GM23248 (cell line): ENCODE measurements around the gene MRTFA. TPM values are rescaled to one million over a fixed set of nuclear protein-coding genes. Genes with fewer than 3 reads are reported as not detected.
A peak's percentile ranks its signal among the peaks of the same experiment; 100 is the strongest.

Experiments used
- DNase-seq: peaks from one replicate; pipeline ENCODE4 v3.0.0-alpha.2; 2015
- H2AFZ ChIP-seq: fragments of 200-600 bp; sonication (generic); 2 replicates; pipeline ENCODE4 v1.6.1; 2016; ENCODE audit warnings: antibody characterized with exemption
- H3F3A ChIP-seq: fragments of 200-600 bp; sonication (generic); 2 replicates; pipeline ENCODE4 v1.6.1; 2016; ENCODE audit warnings: mild to moderate bottlenecking, antibody characterized with exemption, mixed run types; ENCODE audit not compliant: insufficient read depth
- H3K27ac ChIP-seq: fragments of 200-600 bp; sonication (generic); 2 replicates; pipeline ENCODE4 v1.5.1; 2016; ENCODE audit warnings: mild to moderate bottlenecking
- H3K27me3 ChIP-seq: fragments of 200-600 bp; sonication (generic); replicated peaks from 2 replicates; pipeline ENCODE4 v1.6.1; 2016; ENCODE audit warnings: mild to moderate bottlenecking; ENCODE audit not compliant: insufficient read depth
- H3K36me3 ChIP-seq: fragments of 200-600 bp; sonication (generic); 2 replicates; pipeline ENCODE4 v1.6.1; 2016; ENCODE audit warnings: low read depth, mild to moderate bottlenecking
- H3K4me1 ChIP-seq: fragments of 200-600 bp; sonication (generic); 2 replicates; pipeline ENCODE4 v1.6.1; 2016; ENCODE audit warnings: mild to moderate bottlenecking; ENCODE audit not compliant: insufficient read depth
- H3K4me2 ChIP-seq: fragments of 200-600 bp; sonication (generic); one replicate; pipeline ENCODE4 v1.6.1; 2016; ENCODE audit warnings: mild to moderate bottlenecking; ENCODE audit not compliant: unreplicated experiment
- H3K4me3 ChIP-seq: fragments of 200-600 bp; sonication (generic); 2 replicates; pipeline ENCODE4 v1.5.1; 2016; ENCODE audit warnings: mild to moderate bottlenecking
- H3K79me2 ChIP-seq: fragments of 200-600 bp; sonication (generic); 2 replicates; pipeline ENCODE4 v1.6.1; 2016; ENCODE audit warnings: mild to moderate bottlenecking; ENCODE audit not compliant: insufficient read depth
- H3K9ac ChIP-seq: fragments of 200-600 bp; sonication (generic); 2 replicates; pipeline ENCODE4 v1.6.1; 2016; ENCODE audit warnings: mild to moderate bottlenecking
- H3K9me2 ChIP-seq: fragments of 200-600 bp; sonication (generic); 2 replicates; pipeline ENCODE4 v1.6.1; 2016; ENCODE audit warnings: mixed run types, mild to moderate bottlenecking, moderate library complexity; ENCODE audit not compliant: insufficient read depth
- H3K9me3 ChIP-seq: fragments of 200-600 bp; sonication (generic); one replicate; pipeline ENCODE4 v1.6.1; 2017; ENCODE audit warnings: low read depth
- H4K20me1 ChIP-seq: fragments of 200-600 bp; sonication (generic); 2 replicates; pipeline ENCODE4 v1.6.0; 2016; ENCODE audit not compliant: insufficient read depth
- EZH2 ChIP-seq: fragments of 200-600 bp; sonication (generic); IDR thresholded peaks from 2 replicates; pipeline ENCODE4 v1.6.1; 2018; ENCODE audit warnings: antibody characterized with exemption, mild to moderate bottlenecking; ENCODE audit not compliant: insufficient read depth, poor library complexity, severe bottlenecking
- EZH2phosphoT487 ChIP-seq: fragments of 200-600 bp; sonication (generic); IDR thresholded peaks from 2 replicates; pipeline ENCODE4 v1.6.1; 2018; ENCODE audit warnings: antibody characterized with exemption, moderate library complexity, mild to moderate bottlenecking, low read depth; ENCODE audit not compliant: insufficient read depth
- WGBS, 2 experiments: methylation state at CpG; one replicate each; pipeline ENCODE4 v1.1.6; 2015 to 2017; ENCODE audit warnings: low lambda C conversion rate in 2 of 2, low coverage in 1 of 2; ENCODE audit errors: missing lambda C conversion rate in 2 of 2; 5-methylcytosine and 5-hydroxymethylcytosine counted together
- in situ Hi-C: fragments of 300-500 bp; cut with MboI; formaldehyde crosslinking; loops from 2 replicates; pipeline ENCODE4 v1.15.0; 2020
- polyA plus RNA-seq: library from polyadenylated mRNA; unstranded; fragments of >200 nt; fragmentation: Nextera tagmentation; extraction: Ambion mirVana; gene quantifications from 2 replicates; pipeline ENCODE4 v1.2.1, GENCODE V29; 2016
- total RNA-seq: library from RNA; depleted of rRNA; stranded (reverse); fragments of >200 nt; shearing (Covaris generic); gene quantifications from 2 replicates; pipeline ENCODE4 v1.2.3, GENCODE V29; 2014

MRTFA gene
- total and polyA plus RNA-seq, 2 experiments from 2014 or later: 24.2 to 49.2 TPM

DNA sequence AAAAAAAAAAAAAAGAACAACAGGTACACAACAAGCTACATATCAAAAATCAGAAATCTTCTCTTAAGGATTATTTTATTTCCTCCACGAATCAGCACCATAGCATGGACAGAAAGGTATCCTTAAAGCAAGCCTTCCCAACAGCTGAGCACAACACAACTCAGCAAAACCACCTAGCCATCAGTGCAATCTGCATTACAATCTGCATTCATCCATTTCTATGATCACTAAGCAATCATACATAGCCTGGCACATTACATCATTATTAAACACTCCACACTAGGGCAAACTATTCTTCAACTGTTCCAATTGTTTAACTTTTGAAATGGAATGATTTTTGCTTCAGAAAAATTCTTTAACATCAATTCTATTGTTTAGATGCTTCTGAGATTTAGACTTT is 29.0 kb downstream of the MRTFA start:
- WGBS, 2 experiments: 96 to 100% methylated on average over 1 of the region's 1 CpG
- Histone ChIP-seq H2AFZ (no peak overlapping the region), H3K79me2 (peaks cover 100% of the 10 kb centered on the region), H3K27ac (no peak overlapping the region), H3K9me2 (no peaks in the 10 kb centered on the region), H3K9ac (no peak overlapping the region), H3F3A (peaks cover 36% of the 10 kb centered on the region), H3K9me3 (no peaks in the 10 kb centered on the region), H3K27me3 (no peaks in the 10 kb centered on the region), H3K4me1 (peaks cover 38% of the 10 kb centered on the region), H3K4me2 (no peak overlapping the region), H3K4me3 (no peak overlapping the region), H3K36me3 (no peaks in the 10 kb centered on the region; the same call in 1 of the 2 replicates), H4K20me1 (0 out of 2 replicates have a peak, but pooled peaks cover 12% of the 10 kb centered on the region)
- no peak for DNase-seq
- TF ChIP-seq EZH2 (no peak), EZH2phosphoT487 (no peak)
- in situ Hi-C loops: no loop called here

DNA sequence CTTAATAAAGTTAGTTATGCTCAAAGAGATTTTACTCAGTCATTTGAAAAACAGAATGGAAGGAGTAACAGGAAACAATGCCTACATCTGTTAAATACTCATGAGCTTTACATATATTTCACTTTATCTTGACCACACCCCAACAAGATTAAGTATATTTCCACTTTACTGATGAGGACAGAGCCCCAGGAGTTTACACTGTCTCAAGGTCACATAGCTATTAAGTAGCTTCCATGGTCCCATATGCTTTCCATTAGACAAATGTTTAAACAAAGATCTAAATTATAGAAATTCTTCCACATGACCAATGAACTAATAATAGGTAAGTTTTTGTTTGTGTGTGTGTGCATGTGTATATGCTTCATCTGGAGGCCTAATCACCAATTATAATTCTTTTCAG is 30.2 kb downstream of the MRTFA start:
- Histone ChIP-seq H2AFZ (no peak overlapping the region), H3K27ac (no peak overlapping the region)
- in situ Hi-C loops: no loop called here

DNA sequence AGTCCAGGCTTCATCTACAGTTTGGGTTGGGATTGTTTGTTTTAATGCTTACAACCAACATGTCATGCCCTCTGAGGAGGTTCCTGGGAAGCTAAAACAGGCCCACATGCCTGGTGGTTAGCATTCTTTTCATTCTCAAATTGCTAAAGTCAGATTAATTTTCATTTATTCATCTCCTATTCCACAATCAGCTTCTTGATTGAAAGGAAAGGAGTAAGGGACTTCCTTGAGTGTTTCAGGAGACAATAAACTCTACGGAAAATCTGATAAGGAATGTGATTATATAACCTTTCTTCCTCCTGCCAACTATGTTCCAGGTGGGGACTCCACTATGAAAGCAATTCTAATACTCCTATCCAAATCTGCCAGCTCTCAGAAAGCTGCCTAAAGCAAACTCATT is 30.8 kb downstream of the MRTFA start:
- Histone ChIP-seq H3K9ac (no peak overlapping the region), H3K27ac (no peak overlapping the region), H3K27me3 (no peaks in the 10 kb centered on the region), H3K4me1 (peaks cover 55% of the 10 kb centered on the region), H3K9me3 (no peaks in the 10 kb centered on the region), H2AFZ (no peak overlapping the region), H3F3A (peaks cover 44% of the 10 kb centered on the region), H3K36me3 (no peaks in the 10 kb centered on the region), H3K79me2 (peaks cover 100% of the 10 kb centered on the region), H3K4me3 (no peak overlapping the region), H3K4me2 (peak overlapping the region; percentile 35), H3K9me2 (no peaks in the 10 kb centered on the region), H4K20me1 (0 out of 2 replicates have a peak, but pooled peaks cover 12% of the 10 kb centered on the region)
- peak; percentile 29 for DNase-seq
- WGBS, 2 experiments: 86 to 90% methylated on average over 1 of the region's 1 CpG
- no peak for TF ChIP-seq EZH2phosphoT487
- no peak for TF ChIP-seq EZH2
- in situ Hi-C loops: no loop called here

More for the DNA sequence above, 30.2 kb downstream of the MRTFA start:
- no peaks in the 10 kb centered on the region for H3K36me3 ChIP-seq
- no peak overlapping the region for H3K4me3 ChIP-seq
- H3K4me2 ChIP-seq: no peak overlapping the region
- no peak overlapping the region for H3K9ac ChIP-seq
- DNase-seq: no peak
- peaks cover 39% of the 10 kb centered on the region for H3F3A ChIP-seq
- H4K20me1 ChIP-seq: 0 out of 2 replicates have a peak, but pooled peaks cover 12% of the 10 kb centered on the region
- no peaks in the 10 kb centered on the region for H3K27me3 ChIP-seq
- no peaks in the 10 kb centered on the region for H3K9me3 ChIP-seq
- H3K79me2 ChIP-seq: peaks cover 100% of the 10 kb centered on the region
- TF ChIP-seq EZH2phosphoT487: no peak
- TF ChIP-seq EZH2: no peak
- no peaks in the 10 kb centered on the region for H3K9me2 ChIP-seq
- peaks cover 50% of the 10 kb centered on the region for H3K4me1 ChIP-seq

DNA sequence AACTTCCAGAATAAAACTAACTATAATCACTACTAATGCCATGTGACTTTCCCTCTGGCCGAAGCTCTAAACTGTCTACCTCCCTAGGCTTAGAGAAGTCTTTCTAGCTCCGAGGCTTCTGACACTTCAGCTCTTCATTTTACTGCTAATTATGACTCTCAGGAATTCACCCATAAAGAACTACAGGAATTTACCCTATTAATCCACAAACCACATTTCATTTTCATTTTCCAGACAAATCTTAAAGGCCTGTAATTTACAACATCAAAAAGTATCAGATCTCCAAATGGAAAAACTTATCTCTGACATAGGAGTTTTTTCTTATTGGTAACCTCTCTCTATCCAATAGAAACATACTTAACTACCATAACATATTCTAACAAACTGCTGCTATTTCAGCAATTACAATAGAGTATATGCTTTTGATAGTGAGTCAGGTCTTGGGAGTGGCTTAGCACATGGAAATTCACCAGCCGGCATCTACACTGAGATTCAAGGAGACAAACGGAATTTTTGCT is 33.4 kb downstream of the MRTFA start:
- Histone ChIP-seq H3K4me2 (peak overlapping the region; percentile 88), H3K4me3 (peak overlapping the region; percentile 58), H3K36me3 (no peaks in the 10 kb centered on the region), H3F3A (peaks cover 52% of the 10 kb centered on the region), H2AFZ (peak overlapping the region; percentile 12; the same call in 1 of the 2 replicates), H3K9ac (peak overlapping the region; percentile 63), H3K4me1 (peaks cover 60% of the 10 kb centered on the region), H3K9me2 (no peaks in the 10 kb centered on the region), H3K27ac (peak overlapping the region; percentile 78), H4K20me1 (0 out of 2 replicates have a peak, but pooled peaks cover 12% of the 10 kb centered on the region), H3K79me2 (peaks cover 100% of the 10 kb centered on the region), H3K27me3 (no peaks in the 10 kb centered on the region), H3K9me3 (no peaks in the 10 kb centered on the region)
- in situ Hi-C loops: no loop called here
- TF ChIP-seq EZH2phosphoT487 (no peak), EZH2 (no peak)
- 3 to 4% methylated on average over 4 of the region's 4 CpGs for WGBS, 2 experiments
- peak; percentile 85 for DNase-seq

DNA sequence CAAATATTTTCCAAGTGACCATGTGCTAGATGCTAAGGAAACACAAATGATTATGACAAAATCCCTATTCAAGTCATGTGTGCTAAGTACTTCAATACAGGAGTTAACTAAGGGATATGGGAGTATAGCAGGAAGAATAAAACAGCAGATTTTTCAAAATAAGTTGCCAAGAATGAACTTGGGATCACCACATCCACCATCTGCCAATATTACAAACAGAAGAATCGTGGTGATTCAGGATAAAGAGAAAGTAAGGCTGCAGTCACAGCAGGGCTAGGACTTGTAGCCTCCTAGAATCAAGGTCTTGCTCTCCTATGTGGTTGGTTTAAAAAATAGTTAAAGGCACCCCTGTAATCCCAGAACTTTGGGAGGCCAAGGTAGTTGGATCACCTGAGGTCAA is 34.3 kb downstream of the MRTFA start:
- TF ChIP-seq EZH2 (no peak), EZH2phosphoT487 (no peak)
- Histone ChIP-seq H4K20me1 (0 out of 2 replicates have a peak, but pooled peaks cover 12% of the 10 kb centered on the region), H3K79me2 (peaks cover 97% of the 10 kb centered on the region), H3K27ac (peak overlapping the region; percentile 78), H2AFZ (no peak overlapping the region), H3K9me3 (no peaks in the 10 kb centered on the region), H3F3A (peaks cover 60% of the 10 kb centered on the region), H3K9me2 (no peaks in the 10 kb centered on the region), H3K4me2 (peak overlapping the region; percentile 88), H3K9ac (peak overlapping the region; percentile 63), H3K4me3 (peak overlapping the region; percentile 58), H3K36me3 (no peaks in the 10 kb centered on the region), H3K27me3 (no peaks in the 10 kb centered on the region), H3K4me1 (peaks cover 69% of the 10 kb centered on the region)
- in situ Hi-C loops: no loop called here
- peak; percentile 56 for DNase-seq
- WGBS, 2 experiments: 13 to 15% methylated on average over 1 of the region's 1 CpG
